H9 (cell line): Measurements from ENCODE around the gene LARP1. TPM values are rescaled to one million over a fixed set of nuclear protein-coding genes. Genes with fewer than 3 reads are reported as not detected.
A peak's percentile ranks its signal among the peaks of the same experiment; 100 is the strongest.

ENCODE experiments used
- DNase-seq: peaks from one replicate; pipeline ENCODE4 v3.0.0-alpha.2; 2017
- H2AFZ ChIP-seq: one replicate; pipeline ENCODE4 v1.6.1; 2013; ENCODE audit warnings: mild to moderate bottlenecking, low read length, control low read depth, moderate library complexity
- H2AK5ac ChIP-seq: 2 replicates; pipeline ENCODE4 v1.6.1; 2013; ENCODE audit warnings: low read length, control low read depth, mixed read lengths; ENCODE audit not compliant: insufficient read length
- H2BK120ac ChIP-seq: one replicate; pipeline ENCODE4 v1.6.1; 2013; ENCODE audit warnings: low read depth, mild to moderate bottlenecking, low read length, control low read depth, inconsistent platforms; ENCODE audit not compliant: poor library complexity, severe bottlenecking
- H2BK12ac ChIP-seq: 2 replicates; pipeline ENCODE4 v1.6.1; 2013; ENCODE audit warnings: low read length, control low read depth, mixed read lengths, low read depth; ENCODE audit not compliant: insufficient read length
- H2BK15ac ChIP-seq: 2 replicates; pipeline ENCODE4 v1.6.1; 2013; ENCODE audit warnings: low read depth, low read length, control low read depth
- H2BK20ac ChIP-seq: one replicate; pipeline ENCODE4 v1.6.1; 2013; ENCODE audit warnings: low read depth, mild to moderate bottlenecking, low read length, control low read depth, inconsistent platforms; ENCODE audit not compliant: poor library complexity, severe bottlenecking
- H2BK5ac ChIP-seq: 2 replicates; pipeline ENCODE4 v1.6.1; 2013; ENCODE audit warnings: low read length, control low read depth, mixed read lengths; ENCODE audit not compliant: insufficient read length
- H3K14ac ChIP-seq: 2 replicates; pipeline ENCODE4 v1.6.1; 2013; ENCODE audit warnings: low read length, control low read depth; ENCODE audit not compliant: insufficient read depth
- H3K18ac ChIP-seq: 2 replicates; pipeline ENCODE4 v1.6.1; 2013; ENCODE audit warnings: low read depth, mild to moderate bottlenecking, mixed read lengths, low read length, control low read depth; ENCODE audit not compliant: insufficient read length
- H3K23ac ChIP-seq: 2 replicates; pipeline ENCODE4 v1.6.1; 2013; ENCODE audit warnings: low read length, control low read depth, mixed read lengths, low read depth; ENCODE audit not compliant: insufficient read length
- H3K23me2 ChIP-seq: 2 replicates; pipeline ENCODE4 v1.6.1; 2013; ENCODE audit warnings: low read depth, mild to moderate bottlenecking, mixed read lengths, low read length, control low read depth; ENCODE audit not compliant: insufficient read length, poor library complexity, severe bottlenecking
- H3K27ac ChIP-seq: 2 replicates; pipeline ENCODE4 v1.5.1; 2013; ENCODE audit warnings: low read length, control low read depth, mixed read lengths, low read depth; ENCODE audit not compliant: insufficient read length
- H3K27me3 ChIP-seq: 2 replicates; pipeline ENCODE4 v1.6.1; 2013; ENCODE audit warnings: low read length, control low read depth, inconsistent platforms; ENCODE audit not compliant: insufficient read depth
- H3K4ac ChIP-seq: 2 replicates; pipeline ENCODE4 v1.6.1; 2013; ENCODE audit warnings: low read depth, mild to moderate bottlenecking, control low read depth, inconsistent platforms, low read length, moderate library complexity
- H3K4me1 ChIP-seq: 2 replicates; pipeline ENCODE4 v1.6.1; 2013; ENCODE audit warnings: low read length, control low read depth, inconsistent platforms; ENCODE audit not compliant: insufficient read depth
- H3K4me2 ChIP-seq: 2 replicates; pipeline ENCODE4 v1.6.1; 2013; ENCODE audit warnings: low read length, control low read depth, mixed read lengths; ENCODE audit not compliant: insufficient read length, insufficient read depth
- H3K56ac ChIP-seq: 2 replicates; pipeline ENCODE4 v1.6.1; 2013; ENCODE audit warnings: low read depth, mild to moderate bottlenecking, mixed read lengths, low read length, control low read depth; ENCODE audit not compliant: insufficient read length
- H3K79me1 ChIP-seq: 2 replicates; pipeline ENCODE4 v1.6.1; 2013; ENCODE audit warnings: low read depth, mild to moderate bottlenecking, moderate library complexity, low read length, control low read depth, inconsistent platforms; ENCODE audit not compliant: insufficient read depth, poor library complexity, severe bottlenecking
- H3K79me2 ChIP-seq: 2 replicates; pipeline ENCODE4 v1.6.1; 2013; ENCODE audit warnings: low read length, control low read depth, inconsistent platforms; ENCODE audit not compliant: insufficient read depth
- H3K9ac ChIP-seq: 2 replicates; pipeline ENCODE4 v1.6.1; 2013; ENCODE audit warnings: low read length, control low read depth, mixed read lengths; ENCODE audit not compliant: insufficient read length; ENCODE audit errors: extremely low read depth
- H3K9me3 ChIP-seq: one replicate; pipeline ENCODE4 v1.6.1; 2013; ENCODE audit warnings: low read depth, low read length, inconsistent platforms; ENCODE audit not compliant: control insufficient read depth
- H3T11ph ChIP-seq: one replicate; pipeline ENCODE4 v1.6.1; 2013; ENCODE audit warnings: mild to moderate bottlenecking, low read length, control low read depth, inconsistent platforms
- H4K20me1 ChIP-seq: one replicate; pipeline ENCODE4 v1.6.1; 2013; ENCODE audit not compliant: control insufficient read depth, insufficient read length, insufficient read depth
- H4K5ac ChIP-seq: 2 replicates; pipeline ENCODE4 v1.6.1; 2013; ENCODE audit warnings: low read depth, mild to moderate bottlenecking, mixed read lengths, low read length, control low read depth; ENCODE audit not compliant: insufficient read length
- H4K8ac ChIP-seq: replicated peaks from 2 replicates; pipeline ENCODE4 v1.6.1; 2013; ENCODE audit warnings: low read length, control low read depth, mixed read lengths, low read depth; ENCODE audit not compliant: insufficient read length
- H4K91ac ChIP-seq: 2 replicates; pipeline ENCODE4 v1.6.1; 2013; ENCODE audit warnings: low read depth, mild to moderate bottlenecking, moderate library complexity, mixed read lengths, low read length, control low read depth; ENCODE audit not compliant: insufficient read length
- H3K27ac Mint-ChIP-seq, 3 experiments: 2 replicates in 2 of 3; 3 replicates in 1 of 3; pipeline ENCODE4 v1.8.0; 2020 to 2021; ENCODE audit warnings: mixed read lengths in 3 of 3, mild to moderate bottlenecking in 1 of 3, moderate library complexity in 1 of 3
- H3K27me3 Mint-ChIP-seq: 2 replicates; pipeline ENCODE4 v1.8.0; 2021; ENCODE audit warnings: low read depth, mild to moderate bottlenecking, moderate library complexity, mixed read lengths
- H3K36me3 Mint-ChIP-seq, 3 experiments: 2 replicates in 2 of 3; 3 replicates in 1 of 3; pipeline ENCODE4 v1.8.0; 2020 to 2021; ENCODE audit warnings: low read depth in 3 of 3, mixed read lengths in 3 of 3; ENCODE audit not compliant: insufficient read depth in 1 of 3
- H3K4me1 Mint-ChIP-seq, 2 experiments: 2 replicates each; pipeline ENCODE4 v1.8.0; 2020; ENCODE audit warnings: mixed read lengths in 2 of 2
- H3K4me3 Mint-ChIP-seq, 2 experiments: 2 replicates in 1 of 2; 3 replicates in 1 of 2; pipeline ENCODE4 v1.8.0; 2020 to 2021; ENCODE audit warnings: mild to moderate bottlenecking in 2 of 2, mixed read lengths in 2 of 2, moderate library complexity in 1 of 2
- H3K9me3 Mint-ChIP-seq, 2 experiments: 2 replicates in 1 of 2; 3 replicates in 1 of 2; pipeline ENCODE4 v1.8.0; 2020; ENCODE audit warnings: mild to moderate bottlenecking in 2 of 2, mixed read lengths in 2 of 2, moderate library complexity in 1 of 2
- WGBS: extraction: QIAGEN DNeasy Blood & Tissue Kit; methylation state at CpG from one replicate; pipeline ENCODE4 v1.1.7; 2013; ENCODE audit warnings: missing lambda C conversion rate, low lambda C conversion rate, mixed read lengths; ENCODE audit not compliant: insufficient read length; ENCODE audit errors: extremely low coverage; 5-methylcytosine and 5-hydroxymethylcytosine counted together
- total RNA-seq: library from RNA; stranded (reverse); gene quantifications from 2 replicates; pipeline ENCODE4 v1.2.1, GENCODE V29; 2021
- TF ChIP-seq, protein P1 (sequence below): fragments of 200-600 bp; sonication (generic); conservative IDR thresholded peaks from 3 replicates; pipeline ENCODE4 v1.8.0; 2021; ENCODE audit warnings: antibody characterized with exemption, mild to moderate bottlenecking

LARP1 gene
- total RNA-seq, 1 experiment from 2014 or later = 405 TPM

- Mint-ChIP-seq H3K36me3 (peaks cover 41 to 82% (median 76%) of the 10 kb centered on the region in 3 experiments), H3K27me3 (peaks cover 2% of the 10 kb centered on the region; the same call in 1 of the 2 replicates), H3K9me3 (no peaks in the 10 kb centered on the region; a peak in 1 of 5 replicates), H3K4me3 (no peak overlapping the region), H3K27ac (peak overlapping the region in 1 of 3 experiments; percentile 90; a peak in 2 of 7 replicates), H3K4me1 (peaks cover 6 to 28% of the 10 kb centered on the region in 2 experiments)
- H2BK20ac ChIP-seq = no peak overlapping the region
- H3K79me1 ChIP-seq = no peaks in the 10 kb centered on the region
- no peak overlapping the region for H3K18ac ChIP-seq
- no peak overlapping the region for H2BK5ac ChIP-seq
- no peak for DNase-seq
- H4K91ac ChIP-seq = no peak overlapping the region
- no peak overlapping the region for H3K23ac ChIP-seq
- no peaks in the 10 kb centered on the region for H3K9me3 ChIP-seq
- H3K56ac ChIP-seq = no peak overlapping the region
- H3K4me2 ChIP-seq = no peak overlapping the region
- no peaks in the 10 kb centered on the region for H3K4me1 ChIP-seq
- H2BK120ac ChIP-seq = no peak overlapping the region
- no peak overlapping the region for H4K8ac ChIP-seq
- no peak overlapping the region for H3K14ac ChIP-seq
- no CpG with 5 or more reads among the region's 2 CpGs for WGBS
- H4K5ac ChIP-seq = no peak overlapping the region
- H3K27me3 ChIP-seq = no peaks in the 10 kb centered on the region
- no peaks in the 10 kb centered on the region for H3K79me2 ChIP-seq
- no peak overlapping the region for H3T11ph ChIP-seq
- TF ChIP-seq, protein P1, sequence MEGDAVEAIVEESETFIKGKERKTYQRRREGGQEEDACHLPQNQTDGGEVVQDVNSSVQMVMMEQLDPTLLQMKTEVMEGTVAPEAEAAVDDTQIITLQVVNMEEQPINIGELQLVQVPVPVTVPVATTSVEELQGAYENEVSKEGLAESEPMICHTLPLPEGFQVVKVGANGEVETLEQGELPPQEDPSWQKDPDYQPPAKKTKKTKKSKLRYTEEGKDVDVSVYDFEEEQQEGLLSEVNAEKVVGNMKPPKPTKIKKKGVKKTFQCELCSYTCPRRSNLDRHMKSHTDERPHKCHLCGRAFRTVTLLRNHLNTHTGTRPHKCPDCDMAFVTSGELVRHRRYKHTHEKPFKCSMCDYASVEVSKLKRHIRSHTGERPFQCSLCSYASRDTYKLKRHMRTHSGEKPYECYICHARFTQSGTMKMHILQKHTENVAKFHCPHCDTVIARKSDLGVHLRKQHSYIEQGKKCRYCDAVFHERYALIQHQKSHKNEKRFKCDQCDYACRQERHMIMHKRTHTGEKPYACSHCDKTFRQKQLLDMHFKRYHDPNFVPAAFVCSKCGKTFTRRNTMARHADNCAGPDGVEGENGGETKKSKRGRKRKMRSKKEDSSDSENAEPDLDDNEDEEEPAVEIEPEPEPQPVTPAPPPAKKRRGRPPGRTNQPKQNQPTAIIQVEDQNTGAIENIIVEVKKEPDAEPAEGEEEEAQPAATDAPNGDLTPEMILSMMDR = no peak
- H3K23me2 ChIP-seq = no peaks in the 10 kb centered on the region
- H4K20me1 ChIP-seq = no peaks in the 10 kb centered on the region
- H3K9ac ChIP-seq = no peak overlapping the region
- no peak overlapping the region for H3K27ac ChIP-seq
- no peak overlapping the region for H2BK15ac ChIP-seq
- H2AK5ac ChIP-seq = no peak overlapping the region
- H2AFZ ChIP-seq = no peak overlapping the region
- no peak overlapping the region for H3K4ac ChIP-seq
- no peak overlapping the region for H2BK12ac ChIP-seq
Observed at GRCh38 chr5:154818471-154819116, 63.4 kb downstream of the LARP1 start.
